K562 (cell line): ENCODE measurements around the gene PEF1. TPM values are rescaled to one million over a fixed set of nuclear protein-coding genes. Genes with fewer than 3 reads are reported as not detected.
A peak's percentile ranks its signal among the peaks of the same experiment; 100 is the strongest.

Source experiments
- BRF1 ChIP-seq: IDR thresholded peaks from 3 replicates; pipeline ENCODE4 v1.6.1; 2011; ENCODE audit warnings: borderline replicate concordance, mild to moderate bottlenecking; ENCODE audit not compliant: insufficient read length; ENCODE audit errors: extremely low read depth
- CHD4 ChIP-seq: fragments of 200-600 bp; sonication (generic); IDR thresholded peaks from 3 replicates; pipeline ENCODE4 v1.6.1; 2012; ENCODE audit warnings: low read depth, mild to moderate bottlenecking, mixed read lengths, low read length, inconsistent platforms; ENCODE audit not compliant: insufficient read depth, insufficient replicate concordance, poor library complexity, severe bottlenecking
- FOXA1 ChIP-seq: fragments of 450-650 bp; IDR thresholded peaks from 2 replicates; pipeline ENCODE4 v1.6.1; 2016; ENCODE audit warnings: mild to moderate bottlenecking, borderline replicate concordance
- KDM1A ChIP-seq, 2 experiments: fragments of 450-650 bp; IDR thresholded peaks; 2 replicates each; pipeline ENCODE4 v1.6.1; 2016; ENCODE audit warnings: mild to moderate bottlenecking in 2 of 2
- KLF16 ChIP-seq: IDR thresholded peaks from 2 replicates; pipeline ENCODE4 v1.6.1; 2016; ENCODE audit warnings: antibody characterized with exemption
- PBX2 ChIP-seq, 2 experiments: IDR thresholded peaks in 1 of 2; conservative IDR thresholded peaks in 1 of 2; 2 replicates each; pipeline ENCODE4 v1.6.1; 2016; ENCODE audit warnings: low read depth in 2 of 2, mild to moderate bottlenecking in 1 of 2, missing compliant biosample characterization in 1 of 2, missing genetic modification characterization in 1 of 2, moderate library complexity in 1 of 2
- RB1 ChIP-seq: fragments of 450-650 bp; IDR thresholded peaks from 2 replicates; pipeline ENCODE4 v1.6.1; 2017; ENCODE audit warnings: low read depth, mild to moderate bottlenecking
- SMC3 ChIP-seq: conservative IDR thresholded peaks from 2 replicates; pipeline ENCODE4 v1.6.1; 2011; ENCODE audit warnings: low read depth, low read length, improper control_type of control experiment; ENCODE audit not compliant: insufficient read depth
- STAG1 ChIP-seq: sonication (generic); formaldehyde crosslinking; IDR thresholded peaks from 2 replicates; pipeline ENCODE4 v1.5.0; 2020; ENCODE audit warnings: missing genetic modification reagents, borderline replicate concordance
- polyA plus RNA-seq, 8 experiments: library from polyadenylated mRNA; depleted of rRNA in 4 of 8; stranded (reverse) in 5 of 8; unstranded in 3 of 8; fragments of >200 nt; fragmentation: Nextera tagmentation in 2 of 8; fragmentation: Illumina TruSeq in 1 of 8; extraction: Ambion mirVana in 2 of 8; extraction: Trizol in 1 of 8; gene quantifications; 2 replicates each; pipeline versions ENCODE4 v1.2.1 to v1.2.3, GENCODE V29; 2011 to 2014; ENCODE audit warnings: inconsistent platforms in 1 of 8, missing spikeins in 1 of 8
- total RNA-seq, 7 experiments: library from RNA; depleted of rRNA in 6 of 7; stranded (reverse); fragments of >200 nt in 6 of 7; fragmentation: Illumina TruSeq in 2 of 7; extraction: Trizol in 2 of 7; gene quantifications; 2 replicates each; pipeline versions ENCODE4 v1.2.1 to v1.2.3, GENCODE V29; 2011 to 2021; ENCODE audit warnings: low replicate concordance in 1 of 7
- TF ChIP-seq, protein P1 (sequence below), 2 experiments: fragments of 450-650 bp; formaldehyde crosslinking in 1 of 2; IDR thresholded peaks; 2 replicates each; pipeline versions ENCODE4 v1.4.0 to v1.6.1; 2014 to 2020; ENCODE audit warnings: mild to moderate bottlenecking in 2 of 2, borderline replicate concordance in 1 of 2, low read depth in 1 of 2
- TF ChIP-seq, protein P2 (sequence below): fragments of 450-650 bp; formaldehyde crosslinking; IDR thresholded peaks from 2 replicates; pipeline ENCODE4 v1.4.0; 2020; ENCODE audit warnings: mild to moderate bottlenecking, moderate library complexity

PEF1 gene
- total and polyA plus RNA-seq, 9 of the 15 experiments (the other 6 are each of a cell fraction or from before 2014, with no cell fraction given), result 26.3 to 95.5 (median 61.9) TPM

GRCh38 chr1:31593770-31594632 lies 50.7 kb downstream of the PEF1 start (continued):
- TF ChIP-seq PBX2 (CRISPR knock-in tag; IDR thresholded peaks at IDR 0.05; ENCODE audit: low read depth) (no peak), PBX2 (tag; conservative IDR thresholded peaks at IDR 0.05; ENCODE audit: low read depth) (0 out of 2 replicates have a peak, but pooled peaks have one; percentile 14), RB1 (peak; percentile 47; the same call in 1 of the 2 replicates), KDM1A (IDR thresholded peaks at IDR 0.05) (0 out of 4 replicates have a peak, but pooled peaks of 1 of the 2 experiments have one; percentile 27), STAG1 (peak; percentile 71; the same call in 1 of the 2 replicates), KLF16 (0 out of 2 replicates have a peak, but pooled peaks have one; percentile 12), SMC3 (peak; percentile 92), FOXA1 (no peak), CHD4 (no peak), BRF1 (no peak)
- TF ChIP-seq, protein P1, sequence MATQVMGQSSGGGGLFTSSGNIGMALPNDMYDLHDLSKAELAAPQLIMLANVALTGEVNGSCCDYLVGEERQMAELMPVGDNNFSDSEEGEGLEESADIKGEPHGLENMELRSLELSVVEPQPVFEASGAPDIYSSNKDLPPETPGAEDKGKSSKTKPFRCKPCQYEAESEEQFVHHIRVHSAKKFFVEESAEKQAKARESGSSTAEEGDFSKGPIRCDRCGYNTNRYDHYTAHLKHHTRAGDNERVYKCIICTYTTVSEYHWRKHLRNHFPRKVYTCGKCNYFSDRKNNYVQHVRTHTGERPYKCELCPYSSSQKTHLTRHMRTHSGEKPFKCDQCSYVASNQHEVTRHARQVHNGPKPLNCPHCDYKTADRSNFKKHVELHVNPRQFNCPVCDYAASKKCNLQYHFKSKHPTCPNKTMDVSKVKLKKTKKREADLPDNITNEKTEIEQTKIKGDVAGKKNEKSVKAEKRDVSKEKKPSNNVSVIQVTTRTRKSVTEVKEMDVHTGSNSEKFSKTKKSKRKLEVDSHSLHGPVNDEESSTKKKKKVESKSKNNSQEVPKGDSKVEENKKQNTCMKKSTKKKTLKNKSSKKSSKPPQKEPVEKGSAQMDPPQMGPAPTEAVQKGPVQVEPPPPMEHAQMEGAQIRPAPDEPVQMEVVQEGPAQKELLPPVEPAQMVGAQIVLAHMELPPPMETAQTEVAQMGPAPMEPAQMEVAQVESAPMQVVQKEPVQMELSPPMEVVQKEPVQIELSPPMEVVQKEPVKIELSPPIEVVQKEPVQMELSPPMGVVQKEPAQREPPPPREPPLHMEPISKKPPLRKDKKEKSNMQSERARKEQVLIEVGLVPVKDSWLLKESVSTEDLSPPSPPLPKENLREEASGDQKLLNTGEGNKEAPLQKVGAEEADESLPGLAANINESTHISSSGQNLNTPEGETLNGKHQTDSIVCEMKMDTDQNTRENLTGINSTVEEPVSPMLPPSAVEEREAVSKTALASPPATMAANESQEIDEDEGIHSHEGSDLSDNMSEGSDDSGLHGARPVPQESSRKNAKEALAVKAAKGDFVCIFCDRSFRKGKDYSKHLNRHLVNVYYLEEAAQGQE (IDR thresholded peaks at IDR 0.05; ENCODE audit: borderline replicate concordance), result peak; percentile 87
- TF ChIP-seq, protein P1 (CRISPR knock-in tag; IDR thresholded peaks at IDR 0.05; ENCODE audit: low read depth), result no peak
- TF ChIP-seq, protein P2, sequence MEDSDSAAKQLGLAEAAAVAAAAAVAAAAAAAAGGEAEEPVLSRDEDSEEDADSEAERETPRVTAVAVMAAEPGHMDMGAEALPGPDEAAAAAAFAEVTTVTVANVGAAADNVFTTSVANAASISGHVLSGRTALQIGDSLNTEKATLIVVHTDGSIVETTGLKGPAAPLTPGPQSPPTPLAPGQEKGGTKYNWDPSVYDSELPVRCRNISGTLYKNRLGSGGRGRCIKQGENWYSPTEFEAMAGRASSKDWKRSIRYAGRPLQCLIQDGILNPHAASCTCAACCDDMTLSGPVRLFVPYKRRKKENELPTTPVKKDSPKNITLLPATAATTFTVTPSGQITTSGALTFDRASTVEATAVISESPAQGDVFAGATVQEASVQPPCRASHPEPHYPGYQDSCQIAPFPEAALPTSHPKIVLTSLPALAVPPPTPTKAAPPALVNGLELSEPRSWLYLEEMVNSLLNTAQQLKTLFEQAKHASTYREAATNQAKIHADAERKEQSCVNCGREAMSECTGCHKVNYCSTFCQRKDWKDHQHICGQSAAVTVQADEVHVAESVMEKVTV (CRISPR knock-in tag), result peak; percentile 69; the same call in 1 of the 2 replicates
